ENCODE results near the gene CCDC85A. TPM values are rescaled to one million over a fixed set of nuclear protein-coding genes. Genes with fewer than 3 reads are reported as not detected.

Gene CCDC85A
- total RNA-seq, 1 experiment from 2014 or later: 0.10 TPM

DNA sequence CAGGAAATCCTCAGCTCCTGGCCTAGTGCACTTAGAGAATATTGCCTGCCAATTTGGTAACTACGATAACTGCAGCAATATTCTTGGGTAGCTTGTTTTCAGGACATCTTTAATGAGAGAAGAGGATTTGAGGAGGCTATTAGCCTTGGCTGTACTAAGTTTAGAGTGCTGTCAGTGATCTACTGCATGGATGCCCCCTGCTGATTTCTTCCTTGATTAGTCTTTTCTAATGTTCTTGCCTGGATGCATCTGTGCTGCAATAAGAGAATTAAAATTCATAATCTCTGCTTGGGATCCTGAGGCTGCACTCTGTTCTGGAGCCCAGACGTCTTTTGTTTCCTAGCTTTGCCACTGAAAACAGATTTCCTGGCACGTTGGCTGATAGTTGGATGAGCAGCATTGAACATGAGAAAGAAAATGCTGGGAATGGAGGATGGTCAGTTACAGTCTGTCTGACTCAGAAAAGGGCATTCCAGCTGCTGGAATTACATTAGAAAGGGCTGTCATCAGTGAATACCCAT, 115.4 kb downstream of the CCDC85A start (continued):
- TF ChIP-seq ZBTB33 (IDR thresholded peaks at IDR 0.05; ENCODE audit: extremely low read depth, insufficient replicate concordance, low read length): no peak
- no peak for TF ChIP-seq ZFX (IDR thresholded peaks at IDR 0.05)
- no peak for TF ChIP-seq JUND (IDR thresholded peaks at IDR 0.05)
- no peak for TF ChIP-seq FOSL1 (IDR thresholded peaks at IDR 0.05; ENCODE audit: low read depth)
- no peak for TF ChIP-seq ZNF274 (IDR thresholded peaks at IDR 0.05; ENCODE audit: low read depth, low read length)
- no peak for TF ChIP-seq RAD21 (IDR thresholded peaks at IDR 0.05; ENCODE audit: low read depth)

- Histone ChIP-seq H3K36me3 (ENCODE audit: control insufficient read depth in 1 of 2, insufficient read depth in 2 of 2, low read length in 2 of 2) (no peaks in the 10 kb centered on the region), H3K79me2 (ENCODE audit: insufficient read depth, low read length) (no peaks in the 10 kb centered on the region), H3K4me3 (replicated peaks in 1 of 2; ENCODE audit: low read depth in 1 of 2, low read length in 2 of 2) (no peak overlapping the region), H3K27ac (ENCODE audit: low read depth, low read length) (no peak overlapping the region), H3K9me3 (ENCODE audit: control insufficient read depth in 1 of 2, insufficient read depth in 1 of 2, low read depth in 1 of 2, low read length in 2 of 2) (no peaks in the 10 kb centered on the region), H3K9ac (ENCODE audit: low read length) (no peak overlapping the region), H2AFZ (ENCODE audit: low read depth, low read length, poor library complexity, severe bottlenecking) (no peak overlapping the region), H3K9me2 (ENCODE audit: insufficient read depth) (no peaks in the 10 kb centered on the region), H3K27me3 (ENCODE audit: insufficient read depth, low read length) (no peaks in the 10 kb centered on the region), H4K20me1 (ENCODE audit: insufficient read depth) (no peaks in the 10 kb centered on the region), H3K4me2 (ENCODE audit: low read length) (no peak overlapping the region), H3K4me1 (ENCODE audit: control insufficient read depth in 1 of 2, insufficient read depth in 2 of 2, low read length in 2 of 2) (no peaks in the 10 kb centered on the region)
- ChIA-PET RAD21 (ENCODE audit: low non-redundant PET in 1 of 2, low total read pairs in 2 of 2, uncharacterized antibody in 2 of 2, unreplicated experiment in 2 of 2) (no interaction called here), POLR2A (no interaction called here), CTCF (no interaction called here)
- DNase-seq (ENCODE audit: low read depth, low spot score) (no peak), ATAC-seq (no peak)
- BruUV-seq (replicated peaks): no TSS peak
- TF ChIP-seq SIN3A (IDR thresholded peaks at IDR 0.05; ENCODE audit: low read depth): no peak
- TF ChIP-seq POLR2AphosphoS5 (IDR thresholded peaks at IDR 0.05; ENCODE audit: low read depth, low read length): no peak
- TF ChIP-seq ZNF274 (IDR thresholded peaks at IDR 0.05; ENCODE audit: low read depth, low read length): no peak
- no peak for TF ChIP-seq MAX (IDR thresholded peaks at IDR 0.05)
- no peak for TF ChIP-seq ZBTB33 (IDR thresholded peaks at IDR 0.05; ENCODE audit: extremely low read depth, insufficient replicate concordance, low read length)
- no peak for TF ChIP-seq POLR2A (IDR thresholded peaks at IDR 0.05; ENCODE audit: borderline replicate concordance, extremely low read depth, insufficient read depth, insufficient read length)
- no peak for TF ChIP-seq RAD21 (IDR thresholded peaks at IDR 0.05; ENCODE audit: low read depth)
- no peak for TF ChIP-seq YY1 (IDR thresholded peaks at IDR 0.05; ENCODE audit: extremely low read depth, insufficient replicate concordance, low read depth, low read length)
- TF ChIP-seq ELF1 (IDR thresholded peaks at IDR 0.05; ENCODE audit: borderline replicate concordance, low read depth): no peak
- no peak for TF ChIP-seq ZFX (IDR thresholded peaks at IDR 0.05)
- TF ChIP-seq CBX3 (IDR thresholded peaks at IDR 0.05; ENCODE audit: low read depth): no peak
- no peak for TF ChIP-seq SP1 (IDR thresholded peaks at IDR 0.05; ENCODE audit: low read depth)
- TF ChIP-seq SRF (IDR thresholded peaks at IDR 0.05; ENCODE audit: low read depth): no peak
- TF ChIP-seq EZH2phosphoT487 (IDR thresholded peaks at IDR 0.05; ENCODE audit: borderline replicate concordance): no peak
- TF ChIP-seq TCF7L2 (IDR thresholded peaks at IDR 0.05; ENCODE audit: borderline replicate concordance, extremely low read depth, insufficient read depth, insufficient read length): no peak
- no peak for TF ChIP-seq JUND (IDR thresholded peaks at IDR 0.05)
- TF ChIP-seq EGR1 (IDR thresholded peaks at IDR 0.05; ENCODE audit: low read depth): no peak
- no peak for TF ChIP-seq FOSL1 (IDR thresholded peaks at IDR 0.05; ENCODE audit: low read depth)
- no peak for TF ChIP-seq CTCF (IDR thresholded peaks at IDR 0.05 in 2 of 3, conservative IDR thresholded peaks at IDR 0.05 in 1 of 3; ENCODE audit: borderline replicate concordance in 1 of 3, insufficient read depth in 1 of 3, low read depth in 2 of 3, low read length in 2 of 3)
- intact Hi-C loops (cut with micrococcal nuclease): no loop called here
Observed at GRCh38 chr2:56309626-56310170, 125.9 kb downstream of the CCDC85A start.

Data from HCT116 (cell line).